DMS114 treated with DMSO at 0.1 percent for 48 hours (cell line): ENCODE results near the gene DPYD.

Source experiments
- DNase-seq: peaks from one replicate; lab custom pipeline; 2025; ENCODE audit not compliant: unreplicated experiment; lab: John Stamatoyannopoulos, UW

The DPYD gene

DNA sequence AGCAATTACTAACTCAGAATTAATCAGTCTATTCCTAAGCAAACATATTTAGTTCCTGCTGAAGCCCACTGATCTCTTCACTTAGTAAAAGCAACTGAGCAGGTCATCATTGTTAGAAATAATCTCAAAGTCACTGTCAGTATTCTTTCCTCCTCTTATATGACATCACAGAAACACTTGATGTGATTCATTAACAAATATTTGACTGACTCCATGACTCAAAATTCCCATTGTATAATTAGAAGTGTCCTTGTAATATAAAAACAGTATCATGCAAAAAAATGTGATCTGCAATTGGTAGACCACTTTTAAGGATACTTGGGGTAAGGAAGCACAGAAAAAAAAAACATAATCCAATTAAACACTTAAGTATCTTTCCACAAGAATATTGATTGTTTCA lies 194.4 kb downstream of the DPYD start:
- DNase-seq, result no peak

DNA sequence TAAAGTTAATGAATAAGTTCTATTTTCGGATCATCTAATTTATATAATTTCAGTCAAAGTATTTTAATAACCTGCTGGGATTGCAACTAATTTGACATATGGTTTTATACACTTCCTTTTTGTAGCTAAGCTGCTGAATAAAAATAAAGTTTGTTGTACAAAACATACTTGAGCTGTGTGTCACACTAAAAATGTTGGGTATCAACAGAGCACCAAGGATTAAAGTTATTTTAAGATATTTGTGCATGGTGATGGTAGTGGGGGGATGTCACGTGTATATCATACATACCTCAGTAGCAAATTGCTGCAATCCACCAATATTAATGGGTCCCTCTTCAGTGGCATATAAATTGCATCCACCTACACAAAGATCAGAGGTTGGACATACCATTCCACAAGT lies 199.6 kb downstream of the DPYD start:
- no peak for DNase-seq

DNA sequence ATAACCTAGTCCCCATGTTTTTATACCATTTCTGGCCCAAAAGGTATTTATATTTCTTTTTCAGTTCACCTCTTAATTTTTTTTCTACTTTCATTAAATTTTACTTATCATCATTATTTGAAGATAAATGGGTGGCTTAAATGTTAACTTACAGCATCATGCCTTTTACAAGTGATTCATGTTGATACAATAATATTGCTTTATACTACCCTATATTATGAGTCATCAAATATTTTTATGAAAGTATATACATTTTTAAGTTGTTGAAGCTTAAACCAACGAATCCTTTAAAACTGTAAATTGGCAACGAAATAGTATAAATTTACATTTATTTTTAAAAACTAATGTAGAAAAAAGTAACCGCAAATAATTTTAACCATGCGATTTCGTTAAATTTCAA lies 207.9 kb downstream of the DPYD start:
- no peak for DNase-seq

DNA sequence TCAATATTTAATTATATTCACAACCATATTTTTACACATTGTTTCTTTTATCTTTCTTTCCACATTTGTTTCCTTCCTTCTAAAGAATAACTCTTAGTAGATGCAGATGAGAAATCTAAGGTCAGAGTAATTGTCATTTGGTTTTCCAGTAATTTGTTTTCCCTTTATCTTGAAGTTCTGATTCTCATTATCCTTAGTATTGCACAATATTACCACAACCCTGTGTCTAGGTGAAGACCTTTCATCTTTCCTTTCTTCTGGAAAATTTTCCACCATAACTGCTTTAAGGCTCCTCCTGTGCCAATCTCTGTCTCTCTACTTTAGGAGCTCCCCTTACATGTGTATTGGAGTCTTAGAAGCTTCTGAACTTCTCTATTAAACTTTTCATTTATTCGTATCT lies 209.0 kb downstream of the DPYD start:
- DNase-seq, result no peak

DNA sequence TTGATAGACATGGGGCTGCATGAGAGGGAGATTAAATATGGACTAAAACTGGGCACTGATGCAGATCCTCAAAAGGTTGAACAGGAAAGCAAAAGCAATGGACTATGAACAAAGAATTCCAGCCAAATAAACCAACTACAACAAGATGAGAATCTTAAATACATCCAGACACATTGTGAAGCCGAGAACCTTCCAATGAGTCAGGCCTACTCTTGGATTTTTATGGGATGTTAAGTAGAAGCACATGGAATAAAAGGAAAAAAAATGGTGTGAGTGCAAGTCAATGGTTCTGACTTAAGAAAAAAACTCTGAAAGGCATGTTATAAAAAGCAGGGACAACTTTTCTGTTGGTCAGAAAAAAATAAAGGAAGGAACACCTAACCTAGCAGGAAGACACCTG lies 227.2 kb downstream of the DPYD start:
- DNase-seq, result no peak

DNA sequence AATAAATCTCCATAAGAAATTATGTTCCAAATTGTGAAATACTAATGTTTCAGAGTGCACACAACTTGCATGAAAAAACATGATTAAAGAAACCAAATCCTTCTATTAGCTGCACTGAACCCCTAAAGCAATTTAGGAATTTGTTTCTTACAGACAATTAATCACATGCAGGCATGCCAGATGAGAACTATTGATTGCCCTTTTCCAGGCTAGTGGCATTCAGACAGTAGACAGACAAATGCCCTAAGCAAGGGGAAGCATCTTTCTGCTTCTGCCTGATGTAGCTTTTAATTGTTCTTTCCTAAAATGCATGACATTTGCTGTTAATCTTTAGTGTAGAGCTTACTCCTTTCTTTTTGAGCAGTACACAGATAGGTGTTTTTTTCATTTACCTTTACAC lies 229.5 kb downstream of the DPYD start:
- DNase-seq, result no peak

DNA sequence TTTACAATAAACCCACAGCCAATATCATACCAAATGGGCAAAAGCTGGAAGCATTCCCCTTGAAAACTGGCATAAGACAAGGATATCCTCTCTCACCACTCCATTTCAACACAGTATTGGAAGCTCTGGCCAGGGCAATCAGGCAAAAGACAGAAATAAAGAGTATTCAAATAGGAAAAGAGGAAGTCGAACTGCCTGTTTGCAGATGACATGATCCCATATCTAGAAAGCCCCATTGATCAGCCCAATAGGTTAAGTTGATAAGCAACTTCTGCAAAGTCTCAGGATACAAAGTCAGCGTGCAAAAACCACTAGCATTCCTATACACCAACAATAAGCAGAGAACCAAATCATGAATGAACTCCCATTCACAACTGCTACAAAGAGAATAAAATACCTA lies 235.5 kb downstream of the DPYD start:
- DNase-seq, result no peak

DNA sequence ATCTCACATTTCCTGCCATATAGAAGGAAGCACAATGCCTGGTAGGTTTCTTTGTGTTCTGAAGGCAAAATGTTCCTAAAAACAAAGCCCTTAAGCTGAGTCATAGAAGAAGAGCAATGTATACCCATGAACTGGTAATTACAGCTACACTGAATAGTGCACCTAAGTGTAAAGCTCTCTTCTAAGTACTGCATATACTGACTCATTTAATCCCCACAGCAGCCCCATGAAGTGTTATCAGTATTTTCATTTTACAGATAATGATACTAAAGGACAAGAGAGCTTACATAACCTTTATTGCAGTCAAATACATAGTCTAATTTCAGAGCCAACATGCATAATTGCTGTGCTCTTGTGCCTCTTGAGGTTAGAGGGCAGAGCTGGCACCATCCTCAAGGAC lies 239.9 kb downstream of the DPYD start:
- no peak for DNase-seq

DNA sequence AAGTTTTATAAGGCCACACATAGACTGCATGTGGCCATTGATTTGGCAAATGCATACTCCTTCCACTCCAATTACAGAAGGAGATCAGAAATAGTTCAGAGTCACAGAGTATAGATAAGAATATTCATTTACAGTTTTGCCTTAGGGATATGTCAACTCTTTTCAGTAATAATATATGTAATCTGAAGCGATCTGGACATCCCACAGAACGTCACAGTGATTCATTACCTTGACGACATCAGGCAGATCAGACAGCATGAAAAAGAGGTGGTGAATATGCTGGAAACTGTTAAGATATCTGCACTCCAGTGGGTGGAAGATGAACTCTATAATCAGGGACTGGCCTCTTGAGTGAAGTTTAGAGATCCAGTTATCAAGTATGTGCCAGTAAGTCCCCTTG lies 240.4 kb downstream of the DPYD start:
- DNase-seq, result no peak

DNA sequence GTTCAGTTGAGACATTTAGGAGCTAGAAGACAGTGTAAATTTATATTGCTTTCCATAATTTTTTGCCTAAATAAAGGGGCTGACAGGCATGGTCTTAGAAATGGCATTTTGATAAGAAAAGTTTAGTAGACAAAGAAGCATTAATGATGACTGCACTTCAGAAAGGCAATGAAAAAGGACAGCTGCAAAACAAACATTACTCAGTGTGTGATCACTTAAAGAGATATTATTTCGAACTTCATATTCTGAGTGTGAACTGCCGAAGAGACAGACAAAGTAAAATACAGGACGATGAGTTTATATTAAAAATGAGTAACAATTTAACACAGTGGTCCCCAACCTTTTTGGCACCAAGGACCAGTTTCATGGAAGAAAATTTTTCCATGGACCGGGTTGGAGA lies 243.1 kb downstream of the DPYD start:
- DNase-seq, result no peak

DNA sequence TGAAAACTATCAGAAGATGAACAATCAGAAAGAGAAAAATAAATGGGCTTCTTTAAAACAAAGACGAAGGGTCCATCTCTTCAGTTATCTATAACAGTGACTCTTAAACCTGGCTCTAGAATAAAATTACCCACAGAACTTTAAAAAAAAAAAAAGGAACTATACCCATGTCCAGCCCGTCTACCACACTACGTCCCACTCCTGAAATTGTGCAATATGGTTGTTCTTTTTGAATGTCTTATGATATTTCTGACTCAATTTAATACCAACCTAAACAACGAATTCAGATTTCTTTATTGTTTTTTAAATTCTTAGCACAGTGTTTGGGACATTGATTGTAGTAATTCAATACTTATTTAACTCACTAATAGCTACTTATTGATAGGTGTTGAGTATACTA lies 246.3 kb downstream of the DPYD start:
- no peak for DNase-seq

DNA sequence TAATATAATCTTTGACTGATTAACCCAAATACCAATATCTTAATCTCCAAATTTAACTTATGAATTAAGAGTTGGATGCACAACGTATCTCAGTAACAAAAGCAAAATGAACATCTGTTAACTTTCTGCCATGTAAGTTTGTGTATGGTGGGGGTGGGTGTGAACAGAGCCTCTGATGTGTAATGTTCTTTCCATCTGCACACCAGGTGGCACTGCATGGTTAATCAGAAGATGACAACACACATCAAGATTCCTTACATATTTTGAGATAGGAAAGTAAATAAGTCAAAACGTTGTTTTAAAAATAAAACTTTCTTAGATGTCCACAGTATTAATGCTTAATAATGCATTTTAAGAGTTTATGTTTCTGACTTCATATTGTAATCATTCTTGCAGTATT lies 251.9 kb downstream of the DPYD start:
- DNase-seq, result no peak

DNA sequence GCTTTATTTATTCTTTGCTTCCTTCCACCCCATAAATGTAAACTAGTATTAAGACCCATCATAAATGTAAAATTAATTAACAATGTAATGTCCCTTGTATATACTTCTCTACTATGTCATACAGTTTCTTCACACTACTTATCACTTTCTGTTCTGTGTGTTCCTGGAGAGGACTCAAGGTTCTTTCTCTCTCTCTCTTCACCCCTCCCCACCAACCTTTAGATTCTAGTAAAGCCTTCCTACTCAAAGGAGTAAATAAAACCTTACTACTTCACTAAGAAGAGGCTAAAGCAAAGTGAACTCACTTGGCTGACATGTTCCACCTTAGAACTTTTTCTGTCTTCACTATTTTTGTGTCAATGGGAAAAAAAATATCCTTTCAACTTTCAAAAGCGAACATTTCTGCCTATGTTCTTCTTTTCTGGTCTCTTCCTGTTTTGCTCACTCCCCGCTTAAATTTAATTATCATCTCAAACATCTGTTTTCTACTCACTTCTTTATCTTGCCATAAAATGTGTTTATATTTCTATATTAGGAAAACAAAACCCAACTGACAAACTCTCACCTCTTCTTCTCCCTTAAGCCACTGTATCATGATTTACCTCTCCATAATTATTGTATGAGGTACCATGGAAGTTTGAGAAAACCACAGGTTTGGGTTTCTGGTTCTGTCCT lies 260.3 kb downstream of the DPYD start:
- no peak for DNase-seq

DNA sequence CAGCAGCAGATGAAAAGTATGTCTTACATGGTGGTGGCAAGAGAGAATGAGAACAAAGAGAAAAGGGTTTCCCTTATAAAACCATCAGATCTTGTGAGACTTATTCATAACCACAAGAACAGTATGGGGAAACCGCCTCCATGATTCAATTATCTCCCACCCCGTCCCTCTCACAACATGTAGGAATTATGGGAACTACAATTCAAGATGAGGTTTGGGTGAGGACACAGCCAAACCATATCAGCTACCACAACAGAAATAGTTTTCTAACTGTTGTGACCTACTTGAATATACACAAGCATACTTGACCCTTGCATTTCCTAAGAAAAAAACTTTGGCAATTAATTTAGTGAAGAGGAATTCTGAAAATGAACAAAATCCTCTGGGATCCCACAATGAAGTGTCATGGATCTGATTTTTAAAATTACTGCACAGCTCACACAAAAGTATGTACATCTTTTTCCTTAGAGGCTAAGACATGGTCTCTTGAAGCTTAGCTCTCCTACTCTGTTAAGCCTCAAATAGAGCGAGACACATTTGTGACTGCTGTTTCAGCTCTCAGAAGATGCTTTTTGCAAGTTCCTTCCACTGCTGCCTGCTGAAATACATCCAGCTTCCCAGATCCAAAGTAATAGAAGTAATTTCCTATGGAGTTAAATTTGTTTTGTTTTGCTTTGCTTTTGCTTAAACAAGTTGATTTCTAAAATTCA lies 265.8 kb downstream of the DPYD start:
- no peak for DNase-seq

DNA sequence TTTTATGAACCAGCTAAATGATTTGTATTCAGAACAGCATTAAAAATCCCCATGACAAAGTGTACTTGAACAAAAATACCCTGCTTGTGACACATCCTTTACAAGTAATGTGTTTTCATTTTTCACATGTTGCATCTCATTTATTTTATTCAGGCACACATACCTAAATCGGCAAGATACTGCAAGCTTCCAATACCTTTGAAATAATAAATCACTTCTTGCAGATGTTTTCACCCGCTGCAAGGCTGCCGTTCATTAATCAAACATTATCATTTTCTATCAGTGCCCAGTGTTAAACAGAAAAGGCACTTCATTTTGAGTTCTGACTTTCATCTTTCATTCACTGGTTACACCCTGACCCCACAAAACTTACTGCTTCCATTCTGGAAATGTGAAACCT lies 269.6 kb downstream of the DPYD start:
- no peak for DNase-seq

DNA sequence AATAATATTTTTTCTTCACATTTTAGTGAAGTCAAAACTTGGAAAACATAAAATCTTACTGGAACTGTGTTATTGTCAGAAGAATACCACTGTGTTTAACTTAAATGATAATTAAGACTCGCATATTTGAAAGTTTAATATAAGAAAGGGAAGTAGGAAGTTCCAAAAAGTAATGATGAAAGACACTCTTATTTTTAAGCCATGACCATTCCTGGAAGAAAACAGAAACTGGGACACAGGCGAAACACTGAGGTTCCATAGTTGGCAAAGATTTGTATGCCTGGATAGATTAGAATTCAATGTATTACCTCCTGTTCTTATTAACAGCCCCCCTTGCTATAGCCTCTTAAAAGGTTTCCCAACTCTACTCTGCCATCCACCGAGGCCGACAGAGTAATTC lies 271.2 kb downstream of the DPYD start:
- DNase-seq, result no peak

DNA sequence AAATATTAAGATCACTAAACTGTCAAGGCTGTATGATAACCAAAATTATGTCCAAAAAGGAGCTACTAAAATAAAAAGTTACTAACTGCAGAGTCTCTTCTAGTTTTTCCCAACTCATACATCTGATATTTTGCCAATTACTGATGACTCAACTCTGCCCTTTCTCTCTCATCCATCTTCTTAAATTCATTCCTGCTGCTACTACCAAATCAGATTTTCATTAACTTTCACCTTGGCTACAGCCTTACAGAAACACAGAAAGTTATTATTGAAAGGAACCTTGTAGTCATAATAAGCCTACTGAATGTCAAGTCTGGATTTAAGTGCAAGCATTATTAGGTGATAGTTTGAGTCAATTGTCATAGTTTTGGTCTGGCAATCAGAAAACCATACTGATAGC lies 273.1 kb downstream of the DPYD start:
- no peak for DNase-seq

DNA sequence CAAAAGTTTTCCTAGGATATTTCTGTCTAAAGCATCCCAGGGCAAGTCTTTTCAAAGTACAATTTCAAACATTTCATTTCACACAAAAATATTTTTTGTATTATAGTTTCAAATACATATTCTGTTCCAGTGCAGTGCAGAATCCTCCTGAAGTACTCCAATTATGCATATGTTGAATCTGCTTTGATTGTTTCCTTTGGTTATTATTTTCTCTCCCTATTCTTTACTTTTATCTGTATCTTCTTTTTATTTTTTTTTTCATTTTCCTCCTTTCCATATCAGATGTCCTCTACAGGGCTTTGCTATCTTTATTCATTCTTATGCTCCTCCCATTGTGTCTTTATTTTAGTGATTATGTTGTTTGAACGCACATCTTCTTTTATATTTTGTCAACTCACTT lies 274.8 kb downstream of the DPYD start:
- no peak for DNase-seq

DNA sequence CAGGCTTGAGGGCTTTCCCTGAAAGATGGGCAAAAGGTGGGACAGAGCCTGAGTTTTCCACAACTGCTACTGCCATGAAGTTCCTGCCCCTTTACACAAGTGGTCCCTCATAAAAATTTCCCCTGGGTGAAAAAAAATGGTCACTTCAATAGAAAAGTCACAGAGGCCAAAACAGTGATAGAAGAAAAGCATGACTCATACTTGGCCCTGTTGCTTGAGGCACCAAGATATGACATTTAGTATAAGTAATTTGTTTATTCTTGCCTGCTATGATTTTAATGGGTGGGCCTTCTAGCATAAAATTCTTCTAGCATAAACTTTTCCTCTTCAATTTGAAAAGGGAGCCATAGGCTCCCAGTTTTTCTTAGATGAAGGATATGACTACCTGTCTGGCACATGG lies 280.2 kb downstream of the DPYD start:
- no peak for DNase-seq

DNA sequence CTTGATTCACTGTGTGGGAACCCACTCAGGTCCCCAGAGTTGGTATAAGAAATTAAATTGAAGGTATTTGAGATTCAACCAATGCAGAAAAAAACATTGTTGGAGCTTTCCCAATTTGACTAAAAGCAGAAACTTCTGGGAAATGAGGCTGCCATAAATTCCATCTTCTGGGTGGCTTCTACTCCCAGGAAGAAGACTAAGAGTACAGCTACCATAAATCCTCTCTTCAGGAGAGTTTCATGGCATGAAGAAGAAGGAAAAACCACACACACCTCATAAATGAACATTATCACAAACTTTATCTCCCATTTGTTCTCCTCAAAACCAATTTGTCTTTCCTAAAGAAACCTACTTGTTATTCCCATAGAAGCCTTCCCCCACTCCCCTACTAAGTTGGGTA lies 283.9 kb downstream of the DPYD start:
- no peak for DNase-seq

DNA sequence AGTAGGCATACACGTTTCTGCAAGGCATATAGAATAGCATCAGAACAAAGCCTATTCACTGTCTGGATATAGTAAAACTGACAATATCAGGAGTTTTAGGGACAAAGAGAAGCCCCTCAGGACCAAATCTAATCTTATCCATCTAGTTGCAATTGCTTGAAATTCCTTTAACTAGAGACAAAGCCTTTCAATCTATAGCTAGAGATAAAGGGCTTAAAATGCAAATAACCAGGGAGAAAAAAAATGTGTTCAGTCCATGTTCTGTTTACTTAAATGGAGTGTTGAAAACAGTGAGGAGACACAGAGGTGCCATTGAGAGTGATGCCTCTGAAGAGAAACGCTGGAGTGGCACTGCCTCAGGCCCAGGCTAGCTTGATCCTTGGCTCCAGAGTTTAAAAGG lies 286.1 kb downstream of the DPYD start:
- no peak for DNase-seq

DNA sequence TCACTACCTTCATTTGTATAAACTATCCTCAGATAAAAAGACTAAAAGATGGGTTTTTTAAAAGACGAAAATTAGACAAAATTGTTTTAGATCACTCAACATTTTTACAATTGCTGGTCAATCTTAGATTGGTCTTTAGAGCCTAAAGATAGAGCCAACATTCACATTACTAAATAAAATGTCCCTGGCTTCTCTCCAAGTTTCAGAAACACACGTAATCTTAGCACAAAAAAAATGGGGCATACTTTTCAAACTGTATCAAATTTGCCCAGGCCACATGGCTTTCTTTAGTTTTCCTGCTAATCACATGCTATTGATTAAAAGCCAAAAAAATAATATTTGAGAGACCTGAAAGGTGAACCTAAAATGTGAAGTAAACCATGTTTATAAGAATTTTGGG lies 288.1 kb downstream of the DPYD start:
- DNase-seq, result no peak

DNA sequence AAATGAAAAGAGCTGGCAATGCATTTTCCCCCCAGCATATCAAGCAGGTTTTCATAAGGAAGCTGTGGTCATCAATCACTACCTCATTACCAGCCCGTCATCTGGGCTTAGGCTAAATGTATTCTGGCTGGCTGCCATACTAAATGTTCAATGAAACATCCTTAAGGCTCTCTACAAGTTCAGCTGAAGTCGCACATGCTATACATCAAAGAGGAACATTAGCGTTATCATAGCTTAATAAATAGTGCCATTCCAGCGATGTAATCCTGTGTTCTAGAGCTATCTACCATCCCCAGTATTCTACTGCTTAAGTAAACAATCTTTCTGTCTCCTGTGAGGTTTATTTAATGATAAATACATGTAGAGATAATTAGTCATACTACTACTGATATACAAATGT lies 288.8 kb downstream of the DPYD start:
- no peak for DNase-seq
